Tibial nerve (tissue), 4 donors: ENCODE results near the gene TMEM109. TPM values are rescaled to one million over a fixed set of nuclear protein-coding genes. Genes with fewer than 3 reads are reported as not detected.

Source experiments
- DNase-seq, 2 donors: peaks; one replicate each; pipeline ENCODE4 v3.0.0-alpha.2; 2019; ENCODE audit warnings: low spot score in 2 of 2
- H3K27ac ChIP-seq, 4 donors: fragments of 200-600 bp; sonication (generic) in 3 of 4; one replicate each; pipeline ENCODE4 v1.5.1; 2017 to 2019; ENCODE audit warnings: mild to moderate bottlenecking in 1 of 4
- H3K27me3 ChIP-seq, 2 donors: fragments of 200-600 bp; sonication (generic) in 1 of 2; one replicate each; pipeline versions ENCODE4 v1.5.1 to v1.6.0; 2017 to 2019
- H3K36me3 ChIP-seq, 3 donors: fragments of 200-600 bp; sonication (generic); one replicate each; pipeline ENCODE4 v1.5.1; 2018 to 2019
- H3K4me1 ChIP-seq, 4 donors: fragments of 200-600 bp; sonication (generic) in 3 of 4; one replicate each; pipeline ENCODE4 v1.5.1; 2017 to 2019
- H3K4me3 ChIP-seq, 4 donors: fragments of 200-600 bp; sonication (generic) in 3 of 4; one replicate each; pipeline ENCODE4 v1.5.1; 2017 to 2019; ENCODE audit warnings: mild to moderate bottlenecking in 1 of 4, moderate library complexity in 1 of 4
- H3K9me3 ChIP-seq, 4 donors: fragments of 200-600 bp; sonication (generic) in 3 of 4; one replicate each; pipeline ENCODE4 v1.5.1; 2017 to 2019
- EP300 ChIP-seq, 2 donors: sonication (generic); formaldehyde crosslinking; IDR thresholded peaks; one replicate each; pipeline ENCODE4 v1.6.1; 2017; ENCODE audit warnings: antibody characterized with exemption in 2 of 2, mild to moderate bottlenecking in 1 of 2
- POLR2A ChIP-seq, 2 donors: fragments of 450-650 bp; IDR thresholded peaks; one replicate each; pipeline ENCODE4 v1.6.1; 2017; ENCODE audit warnings: antibody characterized with exemption in 2 of 2, mild to moderate bottlenecking in 2 of 2, moderate library complexity in 2 of 2
- WGBS, 2 donors: methylation state at CpG; one replicate each; pipeline ENCODE4 v1.1.5; 2018; 5-methylcytosine and 5-hydroxymethylcytosine counted together
- total RNA-seq, 4 donors: library from RNA; depleted of rRNA; stranded (reverse); fragments of >200 nt; gene quantifications; one replicate each; pipeline ENCODE4 v1.1.0, GENCODE V29; 2016
- TF ChIP-seq, protein P1 (sequence below), 5 experiments: fragments of 200-600 bp in 3 of 5; fragments of 450-650 bp in 2 of 5; sonication (generic) in 3 of 5; IDR thresholded peaks; one replicate each; pipeline ENCODE4 v1.5.1; 2016 to 2019; ENCODE audit warnings: antibody characterized with exemption in 5 of 5, mild to moderate bottlenecking in 3 of 5, moderate library complexity in 2 of 5

Gene TMEM109
- total RNA-seq, 4 donors from 2014 or later = 173 to 300 (median 197) TPM

DNA sequence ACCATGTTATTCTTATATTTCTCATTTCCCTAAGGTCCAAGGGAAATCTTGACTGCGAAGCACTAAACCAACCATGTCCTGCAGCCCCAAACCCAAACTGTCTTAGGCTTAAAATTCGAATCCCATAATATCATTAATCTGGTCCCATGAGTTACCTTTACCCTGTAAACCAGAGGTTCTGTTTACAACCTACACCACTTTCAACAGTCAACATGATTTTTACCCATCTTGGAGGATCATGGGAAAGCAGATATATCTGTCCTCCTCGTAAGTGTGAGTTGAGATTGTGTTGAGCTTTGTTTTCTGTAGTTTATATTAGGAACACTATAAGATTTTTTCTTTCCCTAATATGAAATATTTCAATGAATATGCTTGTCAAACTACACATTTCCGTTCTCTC is 14.0 kb upstream of the TMEM109 start:
- TF ChIP-seq, protein P1, sequence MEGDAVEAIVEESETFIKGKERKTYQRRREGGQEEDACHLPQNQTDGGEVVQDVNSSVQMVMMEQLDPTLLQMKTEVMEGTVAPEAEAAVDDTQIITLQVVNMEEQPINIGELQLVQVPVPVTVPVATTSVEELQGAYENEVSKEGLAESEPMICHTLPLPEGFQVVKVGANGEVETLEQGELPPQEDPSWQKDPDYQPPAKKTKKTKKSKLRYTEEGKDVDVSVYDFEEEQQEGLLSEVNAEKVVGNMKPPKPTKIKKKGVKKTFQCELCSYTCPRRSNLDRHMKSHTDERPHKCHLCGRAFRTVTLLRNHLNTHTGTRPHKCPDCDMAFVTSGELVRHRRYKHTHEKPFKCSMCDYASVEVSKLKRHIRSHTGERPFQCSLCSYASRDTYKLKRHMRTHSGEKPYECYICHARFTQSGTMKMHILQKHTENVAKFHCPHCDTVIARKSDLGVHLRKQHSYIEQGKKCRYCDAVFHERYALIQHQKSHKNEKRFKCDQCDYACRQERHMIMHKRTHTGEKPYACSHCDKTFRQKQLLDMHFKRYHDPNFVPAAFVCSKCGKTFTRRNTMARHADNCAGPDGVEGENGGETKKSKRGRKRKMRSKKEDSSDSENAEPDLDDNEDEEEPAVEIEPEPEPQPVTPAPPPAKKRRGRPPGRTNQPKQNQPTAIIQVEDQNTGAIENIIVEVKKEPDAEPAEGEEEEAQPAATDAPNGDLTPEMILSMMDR (IDR thresholded peaks at IDR 0.05) = no peak
- no peak for TF ChIP-seq EP300 (IDR thresholded peaks at IDR 0.05)
- TF ChIP-seq POLR2A (IDR thresholded peaks at IDR 0.05) = no peak
- Histone ChIP-seq H3K4me1 (peaks cover 4 to 19% (median 8%) of the 10 kb centered on the region in 4 donors), H3K9me3 (no peaks in the 10 kb centered on the region), H3K4me3 (no peak overlapping the region), H3K27me3 (no peaks in the 10 kb centered on the region), H3K36me3 (peaks cover 5 to 91% (median 35%) of the 10 kb centered on the region in 3 donors), H3K27ac (no peak overlapping the region)
- 67 to 77% methylated on average over 4 of the region's 4 CpGs for WGBS, 2 donors
- DNase-seq = no peak

DNA sequence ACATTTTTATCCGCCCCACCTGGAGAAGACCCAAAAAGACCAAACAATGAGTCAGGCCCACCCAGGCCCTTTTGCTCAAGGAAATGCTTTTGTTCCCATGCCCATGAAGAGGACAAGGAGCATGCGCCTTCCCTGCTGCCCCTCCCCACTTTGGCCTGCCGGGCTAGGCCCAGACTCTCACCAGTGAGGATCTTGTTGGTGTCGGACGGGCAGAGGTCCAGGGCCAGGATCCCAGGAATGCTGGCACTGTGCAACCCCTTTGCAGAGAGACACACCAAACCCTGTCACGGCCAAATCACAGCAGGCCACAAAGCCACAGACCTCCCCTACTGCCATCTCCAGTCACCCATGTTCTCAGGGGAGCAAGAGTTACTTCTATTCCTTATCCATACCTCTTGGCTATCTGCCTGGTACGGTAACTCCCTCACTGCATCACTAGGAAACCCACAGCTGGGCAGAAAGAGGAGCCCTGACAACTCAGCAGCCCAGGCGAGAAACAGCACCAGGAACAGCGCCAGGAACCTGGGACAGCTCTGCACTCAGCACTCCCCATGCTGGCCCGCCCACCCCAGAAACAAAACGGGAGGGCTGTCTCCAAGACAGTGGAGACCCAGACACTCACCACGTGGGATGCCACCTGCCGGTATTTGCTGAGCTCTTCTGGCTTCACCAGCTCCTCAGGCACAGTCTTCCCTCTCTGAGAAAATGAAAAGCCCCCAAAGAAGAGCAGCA is 13.1 kb upstream of the TMEM109 start:
- peaks cover 6 to 27% (median 15%) of the 10 kb centered on the region in 4 donors for H3K4me1 ChIP-seq
- TF ChIP-seq POLR2A (IDR thresholded peaks at IDR 0.05) = no peak
- TF ChIP-seq, protein P1 (IDR thresholded peaks at IDR 0.05) = no peak
- no peak for TF ChIP-seq EP300 (IDR thresholded peaks at IDR 0.05)
- no peaks in the 10 kb centered on the region for H3K9me3 ChIP-seq
- no peak overlapping the region for H3K4me3 ChIP-seq
- 80 to 82% methylated on average over 13 of the region's 13 CpGs for WGBS, 2 donors
- no peak overlapping the region for H3K27ac ChIP-seq
- H3K36me3 ChIP-seq = peaks cover 5 to 82% (median 35%) of the 10 kb centered on the region in 3 donors
- no peaks in the 10 kb centered on the region for H3K27me3 ChIP-seq
- no peak for DNase-seq

DNA sequence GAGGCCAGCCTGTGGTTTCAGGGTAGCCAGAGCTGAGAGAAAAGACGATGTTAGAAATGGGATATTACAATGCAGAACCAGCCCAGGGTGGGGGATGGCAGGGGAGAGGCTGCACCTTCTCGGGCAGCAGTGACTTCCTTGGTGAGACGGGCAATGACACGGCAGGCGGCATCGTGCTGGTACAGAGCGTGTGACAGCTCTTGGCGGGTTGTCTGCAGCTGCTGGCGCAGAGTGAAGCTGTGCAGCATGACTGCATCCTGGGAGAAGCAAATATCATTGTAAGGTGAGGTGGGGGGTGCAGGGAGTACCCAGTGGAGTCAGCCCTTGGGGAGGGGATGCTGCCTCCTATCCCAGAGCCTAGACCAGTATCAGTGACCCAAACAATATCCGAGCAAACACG is 11.3 kb upstream of the TMEM109 start:
- no peak for DNase-seq
- WGBS, 2 donors = 87 to 92% methylated on average over 9 to 11 of the region's 11 CpGs

DNA sequence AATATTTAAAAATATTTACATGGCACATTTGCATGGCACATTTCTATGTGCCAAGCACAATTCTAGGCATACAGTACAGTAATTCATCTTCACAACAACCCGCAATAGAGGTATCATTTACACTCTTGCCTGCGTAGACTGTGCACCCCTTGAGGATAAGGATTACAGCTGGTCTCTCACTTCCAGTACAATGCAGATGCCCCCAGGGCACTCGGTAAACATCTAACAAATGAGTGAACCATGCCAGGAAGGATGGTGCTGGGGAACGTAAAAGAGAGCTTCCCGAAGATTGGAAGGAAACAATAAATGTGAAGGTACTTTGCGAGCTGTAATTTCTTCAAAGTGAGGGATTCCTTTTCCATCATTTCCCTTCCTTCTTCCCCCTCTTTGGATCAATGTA is 8.9 kb upstream of the TMEM109 start:
- DNase-seq = no peak
- Histone ChIP-seq H3K4me3 (peak overlapping the region in 2 of 4 donors; percentile 82 to 93), H3K27me3 (no peaks in the 10 kb centered on the region), H3K9me3 (no peaks in the 10 kb centered on the region), H3K4me1 (peaks cover 6 to 39% (median 20%) of the 10 kb centered on the region in 4 donors), H3K36me3 (peaks cover 0 to 40% (median 8%) of the 10 kb centered on the region in 3 donors), H3K27ac (peak overlapping the region in 2 of 4 donors; percentile 92 to 94)
- TF ChIP-seq EP300 (IDR thresholded peaks at IDR 0.05) (no peak), POLR2A (IDR thresholded peaks at IDR 0.05) (no peak)
- TF ChIP-seq, protein P1 (IDR thresholded peaks at IDR 0.05) = no peak
- 39 to 43% methylated on average over 6 of the region's 6 CpGs for WGBS, 2 donors

More for the DNA sequence above, 11.3 kb upstream of the TMEM109 start:
- Histone ChIP-seq H3K4me3 (no peak overlapping the region), H3K36me3 (peaks cover 2 to 64% (median 22%) of the 10 kb centered on the region in 3 donors), H3K27ac (no peak overlapping the region), H3K9me3 (no peaks in the 10 kb centered on the region), H3K4me1 (peaks cover 6 to 36% (median 20%) of the 10 kb centered on the region in 4 donors), H3K27me3 (no peaks in the 10 kb centered on the region)
- TF ChIP-seq POLR2A (IDR thresholded peaks at IDR 0.05) = no peak
- no peak for TF ChIP-seq EP300 (IDR thresholded peaks at IDR 0.05)
- TF ChIP-seq, protein P1 (IDR thresholded peaks at IDR 0.05) = no peak

DNA sequence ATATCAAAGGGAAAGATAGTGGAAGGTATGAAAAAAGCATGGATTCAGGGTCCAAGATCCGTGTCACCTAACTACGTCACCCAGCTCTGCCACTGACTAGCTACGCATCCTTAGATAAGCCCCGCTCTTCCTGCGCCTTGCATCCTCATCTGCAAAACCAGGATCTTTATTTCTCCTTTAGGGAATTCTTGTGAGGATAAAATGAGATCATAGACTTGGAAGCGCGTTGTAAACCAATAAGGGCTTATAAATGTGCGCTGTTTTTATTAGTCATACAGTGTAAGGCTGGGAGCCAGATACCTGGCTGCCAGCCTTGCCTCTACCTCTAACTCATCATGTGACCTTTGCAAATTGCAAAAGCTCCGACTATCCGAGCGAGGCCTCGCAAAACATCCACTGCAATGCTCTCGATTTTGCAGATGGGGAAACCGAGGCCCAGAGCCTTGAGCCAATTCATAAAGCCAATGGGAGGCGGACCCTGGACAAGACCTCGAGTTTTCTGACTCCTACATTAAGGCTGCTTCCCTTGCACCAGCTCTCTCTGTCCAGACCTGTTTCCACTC is 8.3 kb upstream of the TMEM109 start:
- no peak for DNase-seq
- Histone ChIP-seq H3K4me3 (peak overlapping the region; percentile 82 to 94 (median 90)), H3K36me3 (peaks cover 0 to 34% (median 8%) of the 10 kb centered on the region in 3 donors), H3K9me3 (no peaks in the 10 kb centered on the region), H3K27me3 (no peaks in the 10 kb centered on the region), H3K27ac (peak overlapping the region; percentile 70 to 94 (median 93)), H3K4me1 (peaks cover 6 to 39% (median 20%) of the 10 kb centered on the region in 4 donors)
- WGBS, 2 donors = 9% methylated on average over 15 to 16 of the region's 16 CpGs
- no peak for TF ChIP-seq EP300 (IDR thresholded peaks at IDR 0.05)
- TF ChIP-seq, protein P1 (IDR thresholded peaks at IDR 0.05) = no peak
- TF ChIP-seq POLR2A (IDR thresholded peaks at IDR 0.05) = no peak
